AG10803 (cell line): ENCODE results near the gene ITLN1.

Experiments used
- DNase-seq: peaks from one replicate; pipeline ENCODE4 v3.0.0; 2010; ENCODE audit warnings: low read depth
- H3K4me3 ChIP-seq: 2 replicates; pipeline ENCODE4 v1.5.1; 2011; ENCODE audit warnings: mild to moderate bottlenecking, low read length, control low read depth
- TF ChIP-seq, protein P1 (sequence below): conservative IDR thresholded peaks from 2 replicates; pipeline ENCODE4 v1.5.1; 2011; ENCODE audit warnings: mild to moderate bottlenecking, low read length, control low read depth, inconsistent platforms

The ITLN1 gene

DNA sequence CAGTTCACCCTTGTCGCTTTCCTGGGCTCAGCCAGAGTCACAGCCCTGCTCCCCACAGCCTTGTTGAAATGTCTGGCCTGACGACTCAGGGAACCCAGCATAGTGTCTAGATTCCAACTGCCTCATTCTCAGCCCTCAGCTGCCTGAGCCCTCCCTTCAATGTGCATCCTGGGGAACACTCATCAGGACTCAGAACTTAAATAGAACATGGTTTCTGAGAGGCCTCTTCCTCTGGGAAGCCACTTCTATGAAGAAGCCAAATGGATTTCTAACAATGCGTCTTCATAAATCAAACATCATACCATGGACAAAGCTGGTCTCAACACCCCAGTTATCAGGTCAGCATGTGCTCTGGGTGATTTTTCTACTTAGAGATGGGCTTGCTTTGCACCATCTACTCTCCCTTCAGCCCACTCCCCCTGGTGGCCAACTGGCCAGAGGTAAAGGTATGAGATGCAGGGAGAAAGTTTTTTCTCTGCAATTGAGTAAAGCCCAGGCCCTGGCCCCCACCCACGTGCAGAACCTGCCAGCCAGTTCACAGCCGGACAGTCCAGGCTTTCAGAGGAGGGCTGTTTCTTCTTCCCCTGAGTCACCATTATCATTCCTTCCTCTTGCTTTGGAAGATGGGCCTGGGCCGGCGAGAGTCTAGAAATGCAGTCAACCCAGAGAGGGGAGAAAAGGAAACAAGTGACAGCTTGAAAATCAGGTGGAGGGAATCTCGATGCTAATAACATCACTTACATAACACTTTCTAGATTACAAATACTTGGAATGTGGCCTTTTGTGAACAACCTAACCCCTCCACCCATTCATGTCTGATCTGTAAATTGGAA lies 54.4 kb downstream of the ITLN1 start:
- TF ChIP-seq, protein P1, sequence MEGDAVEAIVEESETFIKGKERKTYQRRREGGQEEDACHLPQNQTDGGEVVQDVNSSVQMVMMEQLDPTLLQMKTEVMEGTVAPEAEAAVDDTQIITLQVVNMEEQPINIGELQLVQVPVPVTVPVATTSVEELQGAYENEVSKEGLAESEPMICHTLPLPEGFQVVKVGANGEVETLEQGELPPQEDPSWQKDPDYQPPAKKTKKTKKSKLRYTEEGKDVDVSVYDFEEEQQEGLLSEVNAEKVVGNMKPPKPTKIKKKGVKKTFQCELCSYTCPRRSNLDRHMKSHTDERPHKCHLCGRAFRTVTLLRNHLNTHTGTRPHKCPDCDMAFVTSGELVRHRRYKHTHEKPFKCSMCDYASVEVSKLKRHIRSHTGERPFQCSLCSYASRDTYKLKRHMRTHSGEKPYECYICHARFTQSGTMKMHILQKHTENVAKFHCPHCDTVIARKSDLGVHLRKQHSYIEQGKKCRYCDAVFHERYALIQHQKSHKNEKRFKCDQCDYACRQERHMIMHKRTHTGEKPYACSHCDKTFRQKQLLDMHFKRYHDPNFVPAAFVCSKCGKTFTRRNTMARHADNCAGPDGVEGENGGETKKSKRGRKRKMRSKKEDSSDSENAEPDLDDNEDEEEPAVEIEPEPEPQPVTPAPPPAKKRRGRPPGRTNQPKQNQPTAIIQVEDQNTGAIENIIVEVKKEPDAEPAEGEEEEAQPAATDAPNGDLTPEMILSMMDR = peak; percentile 55
- DNase-seq = peak; percentile 15
- H3K4me3 ChIP-seq = no peak overlapping the region

DNA sequence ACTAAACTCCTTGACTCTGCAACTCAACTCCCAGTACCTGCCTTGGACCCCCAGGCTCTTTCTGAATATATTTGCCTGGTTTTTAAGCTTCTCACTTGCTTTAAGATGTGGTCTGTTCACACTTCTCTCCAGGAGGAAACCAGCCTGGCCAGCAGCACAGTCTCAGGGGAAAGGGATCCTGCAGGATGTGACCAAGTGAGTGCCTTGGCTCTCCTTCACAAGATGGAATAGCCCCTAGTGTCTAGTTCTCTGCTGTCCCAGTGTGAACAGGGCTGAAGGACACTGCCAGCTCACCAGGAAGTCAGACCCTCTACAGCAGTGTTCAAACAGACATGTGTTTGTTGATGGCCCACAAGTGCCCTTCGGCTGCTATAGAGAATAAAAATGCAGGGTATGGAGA lies 55.2 kb downstream of the ITLN1 start:
- no peak for DNase-seq
- no peak overlapping the region for H3K4me3 ChIP-seq
- TF ChIP-seq, protein P1 = no peak

DNA sequence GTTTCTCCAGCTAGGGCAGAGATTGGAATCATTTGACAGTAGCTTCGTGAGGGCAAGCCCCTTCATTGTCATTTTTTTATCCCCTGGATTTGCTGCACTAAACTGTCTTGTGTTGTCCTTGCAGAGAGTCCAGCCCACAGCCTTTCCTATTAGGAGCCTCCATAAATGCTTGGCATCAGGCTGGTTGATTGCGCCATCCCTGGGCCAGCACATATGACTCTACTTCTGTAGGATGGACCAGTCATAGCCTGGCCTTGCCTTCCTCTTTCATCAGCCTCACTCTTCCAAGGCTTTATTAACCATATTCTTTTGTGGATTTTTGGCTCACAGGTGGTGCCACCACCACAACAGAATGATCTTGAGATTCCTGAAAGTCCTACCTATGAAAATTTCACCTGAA lies 57.6 kb downstream of the ITLN1 start:
- TF ChIP-seq, protein P1 = no peak
- peak; percentile 58 for DNase-seq
- H3K4me3 ChIP-seq = no peak overlapping the region

DNA sequence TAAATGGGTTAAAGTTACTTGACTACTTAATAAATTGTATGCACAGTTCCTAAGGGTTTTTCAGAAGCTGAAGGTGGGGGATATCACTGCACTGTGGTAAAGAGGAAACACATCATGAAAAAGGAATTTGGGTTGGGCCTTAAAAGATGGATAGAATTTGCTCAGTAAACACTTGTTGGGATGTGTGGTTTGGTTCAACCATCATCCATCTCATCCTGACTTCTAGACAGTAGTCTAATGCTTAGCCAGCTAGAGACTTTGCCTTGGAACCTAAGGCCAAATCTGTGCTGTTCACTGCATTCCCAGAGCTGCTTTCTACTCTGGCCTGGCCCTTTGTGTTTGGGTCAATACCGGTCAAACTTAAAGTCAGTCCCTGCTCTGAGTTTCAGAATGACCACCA lies 58.4 kb downstream of the ITLN1 start:
- H3K4me3 ChIP-seq = no peak overlapping the region
- DNase-seq = peak; percentile 15
- TF ChIP-seq, protein P1 = no peak
